ENCODE measurements around the gene JAM2.
"Not testable (repeated sequence)": the region's sequence is repeated elsewhere in the genome, so short reads cannot be mapped to it uniquely, and the experiment has no call there.

The JAM2 gene

DNA sequence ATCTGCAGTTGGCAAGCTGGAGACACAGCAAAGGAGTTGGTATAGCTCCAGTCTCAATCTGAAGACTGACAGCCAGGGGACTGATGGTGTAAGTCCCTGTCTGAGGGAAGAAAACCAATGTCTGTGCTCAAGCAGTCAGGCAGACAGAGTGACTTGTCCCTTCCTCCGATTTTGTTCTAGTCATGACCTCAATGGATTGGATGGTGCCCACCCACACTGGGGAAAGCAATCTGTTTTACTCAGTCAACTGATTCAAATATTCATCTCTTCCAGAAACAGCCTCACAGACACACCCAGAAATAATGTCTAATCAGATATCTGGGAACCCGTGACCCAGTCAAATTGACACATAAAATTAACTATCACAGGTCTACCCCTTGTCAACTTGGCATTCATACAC lies 19.9 kb upstream of the JAM2 start:
- TF ChIP-seq, protein P1, sequence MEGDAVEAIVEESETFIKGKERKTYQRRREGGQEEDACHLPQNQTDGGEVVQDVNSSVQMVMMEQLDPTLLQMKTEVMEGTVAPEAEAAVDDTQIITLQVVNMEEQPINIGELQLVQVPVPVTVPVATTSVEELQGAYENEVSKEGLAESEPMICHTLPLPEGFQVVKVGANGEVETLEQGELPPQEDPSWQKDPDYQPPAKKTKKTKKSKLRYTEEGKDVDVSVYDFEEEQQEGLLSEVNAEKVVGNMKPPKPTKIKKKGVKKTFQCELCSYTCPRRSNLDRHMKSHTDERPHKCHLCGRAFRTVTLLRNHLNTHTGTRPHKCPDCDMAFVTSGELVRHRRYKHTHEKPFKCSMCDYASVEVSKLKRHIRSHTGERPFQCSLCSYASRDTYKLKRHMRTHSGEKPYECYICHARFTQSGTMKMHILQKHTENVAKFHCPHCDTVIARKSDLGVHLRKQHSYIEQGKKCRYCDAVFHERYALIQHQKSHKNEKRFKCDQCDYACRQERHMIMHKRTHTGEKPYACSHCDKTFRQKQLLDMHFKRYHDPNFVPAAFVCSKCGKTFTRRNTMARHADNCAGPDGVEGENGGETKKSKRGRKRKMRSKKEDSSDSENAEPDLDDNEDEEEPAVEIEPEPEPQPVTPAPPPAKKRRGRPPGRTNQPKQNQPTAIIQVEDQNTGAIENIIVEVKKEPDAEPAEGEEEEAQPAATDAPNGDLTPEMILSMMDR (IDR thresholded peaks at IDR 0.05; ENCODE audit: control insufficient read depth, extremely low read depth, insufficient read depth): no peak
- no peak overlapping the region for H3K4me3 ChIP-seq (ENCODE audit: low read depth, low read length)
- no peak for DNase-seq (ENCODE audit: low read depth)

DNA sequence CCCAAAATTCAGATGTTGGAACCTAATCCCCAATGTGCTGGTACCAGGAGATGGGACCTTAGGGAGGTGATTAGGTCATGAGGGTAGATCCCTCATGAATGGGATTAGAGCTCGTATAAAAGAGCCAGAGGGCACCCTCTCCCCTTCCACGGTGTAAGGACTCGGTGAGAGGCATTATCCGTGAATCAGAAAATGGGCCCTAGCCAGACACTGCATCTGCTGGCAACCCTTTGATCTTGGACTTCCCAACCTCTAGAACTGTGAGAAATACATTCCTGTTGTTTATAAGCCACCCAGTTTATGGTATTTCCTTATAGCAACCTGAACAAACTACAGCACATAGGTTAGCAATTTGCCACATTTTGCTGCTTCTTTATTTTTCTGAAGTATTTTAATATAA lies 14.5 kb upstream of the JAM2 start:
- H3K4me3 ChIP-seq (ENCODE audit: low read depth, low read length): no peak overlapping the region
- TF ChIP-seq, protein P1 (IDR thresholded peaks at IDR 0.05; ENCODE audit: control insufficient read depth, extremely low read depth, insufficient read depth): no peak
- DNase-seq (ENCODE audit: low read depth): no peak

DNA sequence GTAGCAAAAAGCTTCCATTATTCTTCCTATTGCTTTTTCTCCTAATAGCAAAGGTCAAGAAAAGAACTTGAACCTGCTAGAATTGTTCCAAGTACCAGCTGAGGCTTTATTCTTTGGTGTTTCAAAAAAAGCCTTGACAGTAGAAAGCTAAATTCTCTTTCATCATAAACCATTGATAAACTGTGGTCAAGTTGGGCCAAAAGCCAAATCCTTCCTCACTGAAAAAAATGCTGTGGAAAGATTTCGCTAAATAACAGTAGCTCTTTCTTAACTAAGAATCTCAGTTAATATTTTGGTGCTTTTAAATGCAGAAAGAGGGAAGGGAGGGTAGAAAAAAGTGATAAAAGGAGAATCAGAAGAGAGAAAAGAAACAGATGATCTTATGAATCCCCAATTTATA lies 14.0 kb upstream of the JAM2 start:
- DNase-seq (ENCODE audit: low read depth): no peak
- no peak overlapping the region for H3K4me3 ChIP-seq (ENCODE audit: low read depth, low read length)
- TF ChIP-seq, protein P1 (IDR thresholded peaks at IDR 0.05; ENCODE audit: control insufficient read depth, extremely low read depth, insufficient read depth): no peak

DNA sequence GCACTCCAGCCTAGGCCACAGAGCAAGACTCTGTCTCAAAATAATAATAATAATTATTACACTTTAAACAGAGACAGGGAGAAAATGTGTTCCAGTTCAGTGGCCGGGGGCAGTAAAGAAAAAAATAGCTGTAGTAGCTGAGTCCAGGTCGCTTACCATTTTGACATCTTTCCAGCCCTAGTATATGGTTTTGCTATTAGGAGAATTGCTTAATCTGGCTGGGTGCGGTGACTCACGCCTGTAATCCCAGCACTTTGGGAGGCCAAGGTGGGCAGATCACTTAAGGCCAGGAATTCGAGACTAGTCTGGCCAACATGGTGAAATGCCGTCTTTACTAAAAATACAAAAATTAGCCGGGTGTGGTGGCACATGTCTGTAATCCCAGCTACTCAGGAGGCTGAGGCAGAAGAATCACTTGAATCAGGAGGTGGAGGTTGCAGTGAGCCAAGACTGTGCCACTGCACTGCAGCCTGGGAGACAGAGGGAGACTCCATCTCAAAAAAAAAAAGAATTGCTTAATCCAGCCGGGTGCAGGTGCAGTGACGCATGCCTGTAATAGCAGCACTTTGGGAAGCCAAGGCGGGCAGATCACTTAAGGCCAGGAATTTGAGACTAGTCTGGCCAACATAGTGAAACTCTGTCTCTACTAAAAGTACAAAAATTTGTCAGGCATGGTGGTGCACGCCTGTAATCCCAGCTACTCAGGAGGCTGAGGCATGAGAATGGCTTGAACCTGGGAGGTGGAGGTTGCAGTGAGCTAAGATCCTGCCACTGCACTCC lies 13.1 kb upstream of the JAM2 start:
- DNase-seq (ENCODE audit: low read depth); H3K4me3 ChIP-seq (ENCODE audit: low read depth, low read length): not testable (repeated sequence)

DNA sequence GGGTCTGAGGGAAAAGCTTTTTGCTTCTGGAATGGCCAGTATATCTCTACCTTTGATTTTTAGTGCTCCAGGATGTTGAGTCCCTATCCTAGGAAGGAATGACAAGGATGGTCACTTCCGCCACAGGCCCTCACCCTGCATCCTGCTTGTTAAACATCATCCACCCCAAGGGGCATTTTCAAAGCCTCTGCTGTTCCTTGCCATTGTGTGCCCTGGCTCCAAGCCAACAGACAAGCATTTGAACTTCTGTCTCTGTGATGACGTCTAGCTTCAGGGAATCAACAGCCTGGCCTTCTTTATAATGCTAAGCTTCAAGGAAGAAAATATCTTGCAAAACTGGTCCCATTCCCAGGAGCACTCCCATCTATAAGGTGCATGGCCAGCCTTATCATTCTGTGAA lies 12.3 kb upstream of the JAM2 start:
- TF ChIP-seq, protein P1 (IDR thresholded peaks at IDR 0.05; ENCODE audit: control insufficient read depth, extremely low read depth, insufficient read depth): no peak
- no peak for DNase-seq (ENCODE audit: low read depth)
- no peak overlapping the region for H3K4me3 ChIP-seq (ENCODE audit: low read depth, low read length)

DNA sequence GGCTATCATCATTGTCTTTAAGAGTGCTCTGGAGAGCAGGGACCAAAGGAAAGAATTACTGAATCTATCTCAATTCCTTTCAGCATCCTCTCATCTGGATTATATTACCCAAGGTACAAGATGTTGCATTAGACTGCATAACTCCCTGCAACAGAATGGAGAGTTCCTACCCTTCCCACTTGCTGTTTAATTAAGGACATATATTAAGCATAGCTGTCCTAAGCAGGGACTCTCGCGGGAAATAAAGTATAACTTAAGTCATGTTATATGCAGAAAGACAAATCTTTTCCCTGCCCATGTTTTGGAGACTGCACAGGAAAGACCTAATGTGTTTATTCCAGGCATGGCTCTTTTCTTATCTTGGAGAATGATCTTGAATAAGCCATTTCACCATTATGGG lies 6.8 kb upstream of the JAM2 start:
- H3K4me3 ChIP-seq (ENCODE audit: low read depth, low read length): no peak overlapping the region
- DNase-seq (ENCODE audit: low read depth): no peak
- TF ChIP-seq, protein P1 (IDR thresholded peaks at IDR 0.05; ENCODE audit: control insufficient read depth, extremely low read depth, insufficient read depth): no peak

DNA sequence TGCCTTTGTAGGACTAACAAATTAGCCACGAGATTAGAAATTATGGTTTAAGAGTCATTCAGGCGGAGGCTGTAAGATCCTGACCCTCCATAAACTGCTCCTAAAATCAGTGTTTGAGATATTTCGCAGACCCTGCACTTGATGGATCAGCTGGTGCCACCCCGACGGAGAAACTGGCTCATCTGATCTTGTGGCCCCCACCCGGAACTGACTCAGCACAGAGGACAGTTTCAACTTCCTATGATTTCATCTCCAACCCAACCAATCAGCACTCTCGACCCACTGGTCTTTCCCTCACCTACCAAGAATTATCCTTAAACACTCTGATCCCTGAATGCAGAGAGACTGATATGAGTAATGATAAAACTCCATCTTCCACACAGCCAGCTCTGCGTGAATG lies 3.7 kb upstream of the JAM2 start:
- TF ChIP-seq, protein P1 (IDR thresholded peaks at IDR 0.05; ENCODE audit: control insufficient read depth, extremely low read depth, insufficient read depth): no peak
- no peak overlapping the region for H3K4me3 ChIP-seq (ENCODE audit: low read depth, low read length)
- DNase-seq (ENCODE audit: low read depth): no peak

Data from LNCaP clone FGC (cell line).